Spinal cord (tissue), 10 donors: ENCODE measurements around the gene RAMACL. TPM values are rescaled to one million over a fixed set of nuclear protein-coding genes. Genes with fewer than 3 reads are reported as not detected.
"Not testable (repeated sequence)": the region's sequence is repeated elsewhere in the genome, so short reads cannot be mapped to it uniquely, and the experiment has no call there.

ENCODE experiments used
- DNase-seq, 6 donors: peaks; one replicate each; pipeline versions ENCODE4 v3.0.0 to v3.0.0-alpha.2; 2013 to 2015; ENCODE audit warnings: low spot score in 6 of 6, low read depth in 4 of 6
- H3K27ac ChIP-seq: one replicate; pipeline ENCODE4 v1.5.1; 2013; ENCODE audit warnings: low read depth, low read length, control low read depth
- H3K27me3 ChIP-seq: one replicate; pipeline ENCODE4 v1.6.1; 2013; ENCODE audit warnings: low read length; ENCODE audit not compliant: control insufficient read depth, insufficient read depth
- H3K36me3 ChIP-seq: one replicate; pipeline ENCODE4 v1.6.1; 2013; ENCODE audit warnings: low read length; ENCODE audit not compliant: control insufficient read depth, insufficient read depth
- H3K4me1 ChIP-seq: one replicate; pipeline ENCODE4 v1.6.1; 2013; ENCODE audit warnings: low read length; ENCODE audit not compliant: control insufficient read depth, insufficient read depth
- H3K4me3 ChIP-seq: one replicate; pipeline ENCODE4 v1.5.1; 2013; ENCODE audit warnings: low read depth, low read length, control low read depth
- H3K9me3 ChIP-seq: one replicate; pipeline ENCODE4 v1.6.1; 2013; ENCODE audit warnings: low read length; ENCODE audit not compliant: control insufficient read depth, insufficient read depth
- WGBS: methylation state at CpG from one replicate; pipeline ENCODE4 v1.1.5; 2013; ENCODE audit warnings: missing lambda C conversion rate; ENCODE audit not compliant: insufficient coverage; 5-methylcytosine and 5-hydroxymethylcytosine counted together
- polyA plus RNA-seq, 2 donors: library from polyadenylated mRNA; unstranded; fragments of 120-200 nt; gene quantifications; one replicate each; pipeline ENCODE4 v1.2.1, GENCODE V29; 2013; ENCODE audit not compliant: insufficient read length in 2 of 2
- total RNA-seq, 2 donors: library from RNA; depleted of rRNA in 1 of 2; stranded (reverse); fragments of 120-200 nt in 1 of 2; fragments of >200 nt in 1 of 2; gene quantifications; one replicate each; pipeline versions ENCODE4 v1.2.3 to v1.2.4, GENCODE V29; 2013 to 2014
- donor health status: healthy.

The RAMACL gene
- total and polyA plus RNA-seq, 4 donors = 0.18 to 1.5 (median 0.89) TPM

DNA sequence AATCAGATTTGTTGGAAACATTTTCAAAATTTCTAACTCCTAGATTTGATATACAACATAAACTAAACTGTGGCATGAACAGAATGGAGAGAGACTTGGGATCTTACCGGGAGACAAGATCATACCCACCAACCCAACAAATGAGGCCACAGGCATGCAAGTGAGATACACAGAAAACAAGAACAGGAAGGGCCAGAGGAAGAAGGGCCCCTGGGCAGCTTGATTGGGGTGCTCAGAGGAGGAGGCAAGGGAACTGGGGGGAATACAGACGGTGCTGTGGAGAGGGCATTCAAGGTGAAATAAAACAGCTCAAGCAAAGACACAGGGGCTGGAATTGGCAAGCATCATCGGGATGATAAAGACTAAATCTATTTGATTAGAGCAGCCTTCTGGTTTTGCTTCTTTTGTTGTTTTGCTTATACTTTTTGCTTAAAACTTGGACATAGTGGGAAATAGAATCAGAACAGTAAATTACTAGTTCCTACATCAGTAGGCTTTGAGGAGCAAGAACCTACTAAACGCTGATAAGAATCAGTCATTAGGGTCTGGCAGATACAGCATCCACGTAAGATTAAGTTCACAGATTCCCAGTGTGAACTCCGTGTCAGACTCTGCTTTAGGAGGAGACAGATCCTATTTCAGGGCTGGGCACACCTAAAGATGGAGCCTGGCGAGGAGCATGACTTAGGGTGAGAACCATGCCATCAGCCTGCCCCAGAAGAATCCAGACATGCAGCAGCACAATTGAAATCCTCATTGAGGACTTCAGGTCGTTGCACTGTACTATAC lies 3.5 kb upstream of the RAMACL start:
- H3K4me1 ChIP-seq = peaks cover 14% of the 10 kb centered on the region
- H3K36me3 ChIP-seq = no peaks in the 10 kb centered on the region
- no peak overlapping the region for H3K27ac ChIP-seq
- 84% methylated on average over 6 of the region's 8 CpGs for WGBS
- no peaks in the 10 kb centered on the region for H3K27me3 ChIP-seq
- no peak for DNase-seq
- no peak overlapping the region for H3K4me3 ChIP-seq
- no peaks in the 10 kb centered on the region for H3K9me3 ChIP-seq

DNA sequence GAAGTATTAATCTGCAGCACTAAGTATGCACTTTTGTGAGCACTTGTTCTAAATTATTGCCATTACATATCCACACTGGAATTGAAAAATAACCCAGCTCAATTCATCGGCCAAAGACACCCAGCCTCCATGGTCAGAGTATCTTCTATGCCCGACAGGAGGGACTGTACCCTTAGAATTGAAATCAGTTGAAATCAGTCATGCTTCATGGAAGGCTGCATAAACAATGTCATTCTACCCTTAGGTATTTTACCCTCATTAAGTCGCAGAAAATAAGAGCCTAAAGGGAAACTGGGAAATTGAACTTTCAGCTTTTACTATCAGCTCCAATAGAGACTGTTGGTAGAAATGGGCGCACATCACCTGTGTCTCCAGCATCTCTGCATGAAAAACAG lies 2.9 kb upstream of the RAMACL start:
- Histone ChIP-seq H3K27ac (no peak overlapping the region), H3K4me3 (no peak overlapping the region), H3K27me3 (no peaks in the 10 kb centered on the region), H3K4me1 (peaks cover 14% of the 10 kb centered on the region), H3K36me3 (no peaks in the 10 kb centered on the region), H3K9me3 (no peaks in the 10 kb centered on the region)
- DNase-seq = peak in 1 of 6 donors; percentile 34
- no CpG with 5 or more reads among the region's 4 CpGs for WGBS

DNA sequence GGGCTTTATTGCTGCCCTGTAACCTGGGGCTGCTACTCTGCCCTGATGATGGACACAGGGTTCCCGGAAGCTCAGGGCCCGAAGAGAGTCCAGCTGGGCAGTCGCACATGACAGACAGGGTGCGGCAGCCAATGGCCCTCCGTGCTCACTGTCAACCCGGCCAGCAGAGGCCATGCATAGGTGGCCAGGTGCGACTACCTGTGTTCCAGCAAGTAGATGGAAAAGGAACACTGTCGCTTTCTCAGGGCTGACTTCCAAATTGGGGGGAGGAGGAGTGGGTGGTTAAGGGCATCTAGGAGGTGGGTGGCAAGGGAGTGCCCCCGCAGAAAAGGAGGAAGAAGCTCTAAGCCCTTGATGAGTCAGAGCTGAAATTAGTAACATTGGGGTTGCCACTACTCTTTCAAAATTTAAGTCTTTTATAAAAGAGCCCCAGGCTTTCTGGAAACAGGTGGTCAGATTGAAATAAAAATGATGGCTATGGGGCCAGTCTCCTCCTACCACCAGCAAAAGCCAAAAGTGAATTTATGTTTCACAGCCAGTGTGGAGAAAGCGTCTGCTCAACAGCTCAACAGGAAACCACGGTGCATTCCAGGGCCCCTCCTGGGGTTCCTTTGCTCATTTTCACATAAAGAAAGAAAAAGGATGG lies 2.3 kb upstream of the RAMACL start:
- no peaks in the 10 kb centered on the region for H3K27me3 ChIP-seq
- no peak overlapping the region for H3K4me3 ChIP-seq
- H3K36me3 ChIP-seq = no peaks in the 10 kb centered on the region
- H3K4me1 ChIP-seq = peaks cover 14% of the 10 kb centered on the region
- 84% methylated on average over 8 of the region's 11 CpGs for WGBS
- no peak for DNase-seq
- H3K27ac ChIP-seq = no peak overlapping the region
- H3K9me3 ChIP-seq = no peaks in the 10 kb centered on the region

DNA sequence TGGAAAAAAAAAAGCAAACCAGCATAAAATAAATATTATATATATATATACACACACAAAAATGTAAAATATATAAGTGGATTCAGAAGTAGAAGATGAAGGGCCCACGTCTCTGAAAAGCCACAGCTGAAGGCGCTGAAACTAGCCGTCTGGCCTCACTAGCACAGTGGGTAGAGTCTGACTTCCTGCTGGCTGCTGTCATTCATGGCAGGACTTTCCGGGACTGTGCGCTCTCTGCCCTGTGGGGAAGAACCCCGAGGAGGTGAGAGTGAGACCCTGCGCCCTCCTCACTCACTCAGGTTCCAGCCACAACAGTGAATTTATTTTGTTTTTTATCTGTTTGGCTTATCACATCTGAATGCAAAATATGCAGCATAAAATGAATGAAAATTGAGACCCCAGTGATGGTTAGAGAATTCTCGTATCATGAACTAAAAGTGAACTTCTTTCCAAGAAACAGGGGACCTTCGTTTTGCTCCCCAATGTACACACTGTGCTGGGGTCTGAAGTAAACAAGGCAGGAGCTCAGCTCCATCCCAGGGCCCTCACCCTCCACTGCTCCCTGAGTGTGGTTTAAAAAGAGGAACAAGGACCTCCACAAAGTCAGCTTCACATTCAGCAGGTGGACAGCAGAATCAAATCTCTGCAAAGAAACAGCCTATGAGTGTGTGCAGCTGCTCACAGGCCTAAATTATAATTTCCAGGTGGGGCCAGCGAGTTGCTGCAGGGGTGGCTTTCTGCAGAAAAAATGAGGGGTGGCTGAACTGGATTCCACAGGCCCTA lies 1.3 kb upstream of the RAMACL start:
- Histone ChIP-seq H3K27me3 (no peaks in the 10 kb centered on the region), H3K4me1 (peaks cover 14% of the 10 kb centered on the region), H3K27ac (no peak overlapping the region), H3K4me3 (no peak overlapping the region), H3K36me3 (no peaks in the 10 kb centered on the region), H3K9me3 (no peaks in the 10 kb centered on the region)
- 79% methylated on average over 5 of the region's 10 CpGs for WGBS
- no peak for DNase-seq

DNA sequence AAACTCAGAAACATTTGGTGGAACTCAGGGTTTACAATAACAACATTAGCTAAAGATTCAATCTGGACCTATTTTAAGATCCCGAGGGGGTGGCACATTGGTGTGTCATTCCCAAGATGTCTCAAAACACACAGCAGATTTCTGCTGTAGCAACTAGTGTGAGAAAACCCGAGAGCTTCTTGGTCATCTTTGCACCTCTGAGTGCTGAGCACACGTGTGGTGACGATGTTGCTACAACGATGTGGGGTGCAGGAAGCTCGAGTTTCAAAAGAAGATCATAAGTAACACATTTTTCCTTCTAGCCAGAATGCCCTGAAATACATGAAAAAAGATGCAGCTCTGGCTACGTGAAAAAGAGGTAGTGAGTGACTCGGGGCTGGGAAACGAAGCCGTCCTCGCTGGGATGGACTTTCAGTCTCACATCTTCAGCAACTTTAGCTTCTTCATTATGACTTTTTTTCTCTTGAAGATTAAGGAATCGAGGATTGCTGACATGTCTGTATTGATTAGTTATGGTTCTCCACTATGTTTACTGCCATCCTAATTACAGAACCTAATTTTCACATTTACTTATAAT lies 1.5 kb downstream of the RAMACL start:
- no peak overlapping the region for H3K4me3 ChIP-seq
- DNase-seq = no peak

DNA sequence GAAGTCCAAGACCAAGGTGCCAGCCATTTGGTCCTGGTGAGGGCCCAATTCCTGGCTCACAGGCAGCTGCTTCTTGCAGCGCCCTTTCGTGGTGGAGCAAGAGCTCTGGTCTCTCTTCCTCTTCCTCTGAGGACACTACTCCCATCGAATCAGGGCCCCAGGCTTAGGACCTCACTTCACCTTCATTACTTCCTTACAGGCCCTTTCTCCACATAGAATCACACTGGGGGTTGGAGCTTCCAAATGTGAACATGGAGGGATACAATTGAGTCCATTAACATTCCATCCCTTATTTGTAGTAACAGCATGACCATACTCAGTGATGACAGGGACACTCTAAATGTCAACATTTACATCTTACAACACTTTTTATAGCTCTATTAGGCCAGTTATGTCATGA lies 2.3 kb downstream of the RAMACL start:
- DNase-seq = no peak
- Histone ChIP-seq H3K4me1 (peaks cover 19% of the 10 kb centered on the region), H3K4me3 (no peak overlapping the region), H3K27ac (no peak overlapping the region), H3K27me3 (no peaks in the 10 kb centered on the region), H3K9me3 (no peaks in the 10 kb centered on the region), H3K36me3 (no peaks in the 10 kb centered on the region)
- WGBS = 100% methylated on average over 2 of the region's 3 CpGs

More for the DNA sequence above, 1.5 kb downstream of the RAMACL start:
- Histone ChIP-seq H3K27ac (no peak overlapping the region), H3K36me3 (no peaks in the 10 kb centered on the region), H3K4me1 (peaks cover 19% of the 10 kb centered on the region), H3K27me3 (no peaks in the 10 kb centered on the region), H3K9me3 (no peaks in the 10 kb centered on the region)
- 93% methylated on average over 3 of the region's 12 CpGs for WGBS

DNA sequence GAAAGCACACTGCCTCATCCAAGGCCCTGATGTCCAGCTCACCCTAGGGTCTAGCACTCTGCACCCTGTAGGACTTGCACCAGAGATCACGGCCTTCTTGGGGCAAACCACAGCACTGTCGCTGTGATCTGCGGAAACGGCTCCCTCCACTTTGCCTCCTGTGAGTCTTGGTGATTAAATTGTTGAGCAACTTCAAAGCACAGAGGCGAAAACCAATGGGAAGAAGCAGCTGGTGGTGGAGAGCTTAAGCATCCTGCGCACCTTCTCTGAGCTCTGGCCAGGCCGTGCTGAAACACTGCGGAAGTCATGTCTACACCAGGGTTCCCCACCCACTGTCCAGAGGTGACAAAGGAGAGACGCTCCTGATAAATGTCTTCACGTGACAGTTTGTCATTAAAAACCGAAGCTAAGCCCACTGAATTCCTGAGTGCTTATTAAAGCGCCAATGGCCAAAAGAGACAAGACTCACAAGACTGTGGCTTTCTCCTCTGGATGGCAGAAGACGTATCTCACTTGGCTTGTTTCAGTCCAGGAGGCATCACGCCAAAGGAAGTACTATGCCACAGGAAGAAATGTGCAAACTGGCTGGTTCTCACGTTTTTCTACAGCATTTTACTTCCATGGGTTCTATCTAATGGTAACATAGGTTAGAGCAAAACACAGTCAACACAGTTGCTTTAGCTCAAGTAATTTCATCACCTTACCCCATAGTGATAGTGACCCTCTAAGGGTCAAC lies 3.1 kb downstream of the RAMACL start:
- DNase-seq = no peak
- Histone ChIP-seq H3K9me3 (no peaks in the 10 kb centered on the region), H3K4me1 (peaks cover 15% of the 10 kb centered on the region), H3K4me3 (no peak overlapping the region), H3K36me3 (no peaks in the 10 kb centered on the region), H3K27ac (no peak overlapping the region), H3K27me3 (no peaks in the 10 kb centered on the region)
- WGBS = 93% methylated on average over 12 of the region's 15 CpGs

DNA sequence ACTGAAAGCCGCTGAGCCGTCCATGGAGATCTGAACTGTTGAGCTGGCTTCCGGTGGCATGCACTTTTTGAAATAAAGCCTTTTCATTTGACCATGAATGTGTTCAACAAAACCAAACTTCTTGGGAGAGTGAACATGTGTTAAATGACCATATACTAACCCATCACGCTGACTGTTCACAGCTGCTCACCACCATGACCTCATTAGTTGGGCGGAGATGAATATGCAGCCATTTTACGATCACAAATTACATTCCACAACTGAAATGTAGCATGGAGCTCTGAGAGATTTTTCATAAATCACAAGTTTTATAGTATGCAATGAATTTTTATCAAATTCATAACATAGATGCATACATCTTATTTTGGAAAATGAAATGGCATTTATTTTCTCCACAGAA lies 4.2 kb downstream of the RAMACL start:
- WGBS = no CpG with 5 or more reads among the region's 6 CpGs
- peaks cover 9% of the 10 kb centered on the region for H3K4me1 ChIP-seq
- no peak for DNase-seq
- no peaks in the 10 kb centered on the region for H3K9me3 ChIP-seq
- no peak overlapping the region for H3K27ac ChIP-seq
- no peaks in the 10 kb centered on the region for H3K36me3 ChIP-seq
- no peak overlapping the region for H3K4me3 ChIP-seq
- H3K27me3 ChIP-seq = no peaks in the 10 kb centered on the region

DNA sequence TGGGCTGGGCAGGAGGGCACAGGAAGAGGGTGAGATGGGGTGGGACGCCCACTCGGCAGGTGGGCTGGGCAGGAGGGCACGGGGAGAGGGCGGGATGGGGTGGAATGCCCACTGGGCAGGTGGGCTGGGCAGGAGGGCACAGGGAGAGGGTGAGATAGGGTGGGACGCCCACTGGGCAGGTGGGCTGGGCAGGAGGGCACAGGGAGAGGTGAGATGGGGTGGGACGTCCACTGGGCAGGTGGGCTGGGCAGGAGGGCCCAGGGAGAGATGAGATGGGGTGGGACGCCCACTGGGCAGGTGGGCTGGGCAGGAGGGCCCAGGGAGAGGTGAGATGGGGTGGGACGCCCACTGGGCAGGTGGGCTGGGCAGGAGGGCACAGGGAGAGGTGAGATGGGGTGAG lies 4.7 kb downstream of the RAMACL start:
- H3K4me3 ChIP-seq, H3K27ac ChIP-seq: not testable (repeated sequence)

More for the DNA sequence above, 4.7 kb downstream of the RAMACL start:
- H3K4me1 ChIP-seq, H3K9me3 ChIP-seq, DNase-seq, H3K36me3 ChIP-seq, H3K27me3 ChIP-seq: not testable (repeated sequence)
- WGBS = 100% methylated on average over 6 of the region's 8 CpGs
